NOMO-1 treated with DMSO at 0.1 percent for 48 hours (cell line): ENCODE data around the gene ENGASE.

ENCODE experiments used
- DNase-seq: peaks from one replicate; lab custom pipeline; 2025; ENCODE audit not compliant: unreplicated experiment; lab: John Stamatoyannopoulos, UW

ENGASE gene

DNA sequence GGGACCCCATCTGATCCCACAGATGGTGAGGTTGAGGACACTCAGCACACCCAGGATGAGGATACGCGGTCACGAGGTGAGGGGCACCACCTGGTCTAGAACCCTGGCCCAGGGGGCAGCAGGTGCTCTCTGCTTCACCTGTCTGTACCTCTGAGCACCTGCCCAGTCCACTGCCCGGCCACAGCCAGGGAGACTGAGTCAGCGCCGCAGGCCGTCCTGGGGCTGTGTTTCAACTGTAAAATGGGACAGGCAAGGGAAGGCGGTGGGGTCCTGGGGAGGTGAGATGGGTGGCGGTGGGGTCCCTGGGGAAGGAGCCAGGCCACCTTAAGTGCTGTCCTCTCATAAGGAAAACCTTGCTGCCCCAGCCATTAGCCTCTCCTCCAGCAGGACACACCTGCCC is 60.4 kb downstream of the ENGASE start:
- DNase-seq: no peak

GRCh38 chr17:79135628-79136405 is 61.2 kb downstream of the ENGASE start:
- DNase-seq: no peak
